HepG2 (cell line): ENCODE data around the gene RPA1. TPM values are rescaled to one million over a fixed set of nuclear protein-coding genes. Genes with fewer than 3 reads are reported as not detected.

Experiments used
- ATF1 ChIP-seq: IDR thresholded peaks from 2 replicates; pipeline ENCODE4 v1.6.1; 2016; ENCODE audit warnings: mild to moderate bottlenecking, control low read depth
- CBX5 ChIP-seq: sonication (generic); formaldehyde crosslinking; IDR thresholded peaks from 2 replicates; pipeline ENCODE4 v1.4.0; 2020; ENCODE audit warnings: missing genetic modification reagents, borderline replicate concordance
- ELF4 ChIP-seq: sonication (generic); formaldehyde crosslinking; IDR thresholded peaks from 2 replicates; pipeline ENCODE4 v1.5.0; 2020; ENCODE audit warnings: missing genetic modification reagents, mild to moderate bottlenecking, moderate library complexity, borderline replicate concordance
- ERF ChIP-seq: IDR thresholded peaks from 2 replicates; pipeline ENCODE4 v1.6.1; 2018; ENCODE audit warnings: missing biosample characterization, missing genetic modification reagents
- HMG20B ChIP-seq: conservative IDR thresholded peaks from 2 replicates; pipeline ENCODE4 v1.6.1; 2016; ENCODE audit warnings: missing genetic modification reagents, missing compliant biosample characterization
- HNRNPK ChIP-seq: fragments of 200-400 bp; formaldehyde crosslinking; IDR thresholded peaks from 2 replicates; pipeline ENCODE4 v1.6.1; 2018; ENCODE audit warnings: low read length, low read depth, moderate library complexity, mild to moderate bottlenecking; ENCODE audit not compliant: poor library complexity, severe bottlenecking
- LCORL ChIP-seq, 2 experiments: fragments of 450-650 bp in 1 of 2; sonication (generic) in 1 of 2; formaldehyde crosslinking in 1 of 2; IDR thresholded peaks; 2 replicates each; pipeline versions ENCODE4 v1.5.0 to v1.6.1; 2017 to 2020; ENCODE audit warnings: antibody characterized with exemption in 1 of 2, missing genetic modification reagents in 1 of 2
- REL ChIP-seq: sonication (generic); formaldehyde crosslinking; conservative IDR thresholded peaks from 2 replicates; pipeline ENCODE4 v1.8.0; 2022; ENCODE audit warnings: mild to moderate bottlenecking, missing genetic modification reagents, moderate library complexity
- TSC22D2 ChIP-seq: sonication (generic); formaldehyde crosslinking; IDR thresholded peaks from 2 replicates; pipeline ENCODE4 v1.5.1; 2020; ENCODE audit warnings: missing genetic modification reagents, mild to moderate bottlenecking, borderline replicate concordance
- ZNF598 ChIP-seq: sonication (generic); formaldehyde crosslinking; IDR thresholded peaks from 2 replicates; pipeline ENCODE4 v1.5.1; 2020; ENCODE audit warnings: mild to moderate bottlenecking, missing genetic modification reagents, borderline replicate concordance
- ZNF660 ChIP-seq: sonication (generic); formaldehyde crosslinking; IDR thresholded peaks from 2 replicates; pipeline ENCODE4 v1.5.1; 2020; ENCODE audit warnings: mild to moderate bottlenecking, low read depth, missing genetic modification reagents, borderline replicate concordance
- ZNF670 ChIP-seq: sonication (generic); formaldehyde crosslinking; IDR thresholded peaks from 2 replicates; pipeline ENCODE4 v1.8.0; 2022; ENCODE audit warnings: mild to moderate bottlenecking, missing genetic modification reagents, borderline replicate concordance
- polyA plus RNA-seq, 8 experiments: library from polyadenylated mRNA; depleted of rRNA in 3 of 8; stranded (reverse) in 7 of 8; unstranded in 1 of 8; fragments of >200 nt; fragmentation: Illumina TruSeq in 4 of 8; extraction: Trizol in 4 of 8; gene quantifications; 2 replicates each; pipeline versions ENCODE4 v1.2.1 to v1.2.3, GENCODE V29; 2011 to 2016; ENCODE audit warnings: low read depth in 4 of 8, missing spikeins in 1 of 8, mixed read lengths in 1 of 8; ENCODE audit not compliant: insufficient read depth in 1 of 8
- total RNA-seq, 5 experiments: library from RNA; depleted of rRNA; stranded (reverse); fragments of >200 nt; fragmentation: Illumina TruSeq; extraction: Trizol; gene quantifications; 2 replicates each; pipeline ENCODE4 v1.2.3, GENCODE V29; 2016; ENCODE audit warnings: low read depth in 1 of 5
- TF ChIP-seq, protein P1 (sequence below): sonication (generic); formaldehyde crosslinking; IDR thresholded peaks from 2 replicates; pipeline ENCODE4 v1.4.0; 2020; ENCODE audit warnings: missing genetic modification reagents
- TF ChIP-seq, protein P2 (sequence below): sonication (generic); formaldehyde crosslinking; IDR thresholded peaks from 2 replicates; pipeline ENCODE4 v1.5.1; 2020; ENCODE audit warnings: missing genetic modification reagents, mild to moderate bottlenecking, borderline replicate concordance

Gene RPA1
- total and polyA plus RNA-seq, 2 of the 13 experiments (the other 11 are each of a cell fraction or from before 2014, with no cell fraction given): 13.9 to 37.6 TPM

DNA sequence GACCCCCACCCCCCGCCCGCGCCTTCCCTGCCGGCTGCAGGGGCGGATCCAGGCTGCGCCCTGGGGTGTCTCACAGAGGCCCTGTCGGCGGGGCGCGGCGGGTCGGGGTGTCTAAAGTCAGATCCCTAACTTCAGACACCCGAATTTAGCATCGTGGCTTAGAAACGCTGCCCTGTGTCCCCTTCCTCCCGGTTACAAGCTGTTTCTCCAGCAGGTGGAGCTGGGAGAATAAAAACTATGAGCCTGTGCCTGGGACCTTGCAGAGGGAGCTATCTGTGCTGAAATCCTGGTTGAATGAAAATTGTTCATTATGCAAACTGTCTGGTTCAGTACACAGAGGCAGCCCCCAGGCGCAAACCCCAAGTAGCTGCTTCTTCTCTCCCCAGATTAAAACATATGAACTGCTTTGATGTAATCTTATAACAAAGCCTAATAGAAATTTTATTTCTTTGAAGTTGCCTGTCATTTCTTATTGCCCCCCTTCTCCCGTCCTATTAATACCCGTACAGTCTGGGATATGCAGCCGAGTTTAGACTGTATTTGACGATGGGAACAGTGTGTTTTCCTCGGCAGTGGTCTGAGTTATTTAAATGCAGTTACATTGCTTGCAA, 79.0 kb downstream of the RPA1 start (continued):
- TF ChIP-seq HMG20B (CRISPR knock-in tag) (no peak), REL (CRISPR knock-in tag) (0 out of 2 replicates have a peak, but pooled peaks have one; percentile 24), LCORL (IDR thresholded peaks at IDR 0.05) (no peak), LCORL (CRISPR knock-in tag; IDR thresholded peaks at IDR 0.05) (no peak), ZNF670 (CRISPR knock-in tag) (no peak), ZNF660 (CRISPR knock-in tag) (no peak), HNRNPK (no peak), TSC22D2 (CRISPR knock-in tag) (no peak), ZNF598 (no peak), CBX5 (CRISPR knock-in tag) (no peak), ATF1 (no peak), ERF (CRISPR knock-in tag) (peak; percentile 39; the same call in 1 of the 2 replicates), ELF4 (CRISPR knock-in tag) (no peak)
- TF ChIP-seq, protein P1, sequence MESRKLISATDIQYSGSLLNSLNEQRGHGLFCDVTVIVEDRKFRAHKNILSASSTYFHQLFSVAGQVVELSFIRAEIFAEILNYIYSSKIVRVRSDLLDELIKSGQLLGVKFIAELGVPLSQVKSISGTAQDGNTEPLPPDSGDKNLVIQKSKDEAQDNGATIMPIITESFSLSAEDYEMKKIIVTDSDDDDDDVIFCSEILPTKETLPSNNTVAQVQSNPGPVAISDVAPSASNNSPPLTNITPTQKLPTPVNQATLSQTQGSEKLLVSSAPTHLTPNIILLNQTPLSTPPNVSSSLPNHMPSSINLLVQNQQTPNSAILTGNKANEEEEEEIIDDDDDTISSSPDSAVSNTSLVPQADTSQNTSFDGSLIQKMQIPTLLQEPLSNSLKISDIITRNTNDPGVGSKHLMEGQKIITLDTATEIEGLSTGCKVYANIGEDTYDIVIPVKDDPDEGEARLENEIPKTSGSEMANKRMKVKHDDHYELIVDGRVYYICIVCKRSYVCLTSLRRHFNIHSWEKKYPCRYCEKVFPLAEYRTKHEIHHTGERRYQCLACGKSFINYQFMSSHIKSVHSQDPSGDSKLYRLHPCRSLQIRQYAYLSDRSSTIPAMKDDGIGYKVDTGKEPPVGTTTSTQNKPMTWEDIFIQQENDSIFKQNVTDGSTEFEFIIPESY: no peak
- TF ChIP-seq, protein P2, sequence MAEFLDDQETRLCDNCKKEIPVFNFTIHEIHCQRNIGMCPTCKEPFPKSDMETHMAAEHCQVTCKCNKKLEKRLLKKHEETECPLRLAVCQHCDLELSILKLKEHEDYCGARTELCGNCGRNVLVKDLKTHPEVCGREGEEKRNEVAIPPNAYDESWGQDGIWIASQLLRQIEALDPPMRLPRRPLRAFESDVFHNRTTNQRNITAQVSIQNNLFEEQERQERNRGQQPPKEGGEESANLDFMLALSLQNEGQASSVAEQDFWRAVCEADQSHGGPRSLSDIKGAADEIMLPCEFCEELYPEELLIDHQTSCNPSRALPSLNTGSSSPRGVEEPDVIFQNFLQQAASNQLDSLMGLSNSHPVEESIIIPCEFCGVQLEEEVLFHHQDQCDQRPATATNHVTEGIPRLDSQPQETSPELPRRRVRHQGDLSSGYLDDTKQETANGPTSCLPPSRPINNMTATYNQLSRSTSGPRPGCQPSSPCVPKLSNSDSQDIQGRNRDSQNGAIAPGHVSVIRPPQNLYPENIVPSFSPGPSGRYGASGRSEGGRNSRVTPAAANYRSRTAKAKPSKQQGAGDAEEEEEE (CRISPR knock-in tag): no peak
